K562 (cell line): ENCODE measurements around the gene MPL. TPM values are rescaled to one million over a fixed set of nuclear protein-coding genes. Genes with fewer than 3 reads are reported as not detected.

ENCODE experiments used
- ADNP ChIP-seq: fragments of 200-800 bp; sonication (Bioruptor generic); IDR thresholded peaks from 2 replicates; pipeline ENCODE4 v1.6.1; 2016; ENCODE audit warnings: missing genetic modification characterization, missing compliant biosample characterization
- ATF1 ChIP-seq, 2 experiments: fragments of 450-650 bp in 1 of 2; IDR thresholded peaks; 2 replicates each; pipeline ENCODE4 v1.6.1; 2016; ENCODE audit warnings: missing compliant biosample characterization in 1 of 2, missing genetic modification characterization in 1 of 2
- CBFA2T2 ChIP-seq: fragments of 450-650 bp; conservative IDR thresholded peaks from 2 replicates; pipeline ENCODE4 v1.6.1; 2017; ENCODE audit warnings: mild to moderate bottlenecking
- DPF2 ChIP-seq: fragments of 450-650 bp; IDR thresholded peaks from 2 replicates; pipeline ENCODE4 v1.6.1; 2016
- MTA1 ChIP-seq: fragments of 450-650 bp; IDR thresholded peaks from 2 replicates; pipeline ENCODE4 v1.6.1; 2017; ENCODE audit warnings: borderline replicate concordance
- NR3C1 ChIP-seq: sonication (generic); formaldehyde crosslinking; IDR thresholded peaks from 2 replicates; pipeline ENCODE4 v1.8.1; 2022; ENCODE audit warnings: missing genetic modification reagents
- RBM14 ChIP-seq: fragments of 200-400 bp; formaldehyde crosslinking; IDR thresholded peaks from 2 replicates; pipeline ENCODE4 v1.6.1; 2018; ENCODE audit warnings: low read depth, mild to moderate bottlenecking, low read length, moderate library complexity, borderline replicate concordance; ENCODE audit not compliant: insufficient read depth
- RBM15 ChIP-seq: fragments of 200-400 bp; formaldehyde crosslinking; IDR thresholded peaks from 2 replicates; pipeline ENCODE4 v1.6.1; 2018; ENCODE audit warnings: mild to moderate bottlenecking, low read length, moderate library complexity; ENCODE audit not compliant: insufficient read depth
- RHOXF2B ChIP-seq: fragments of 250-450 bp; sonication (Bioruptor Pico); conservative IDR thresholded peaks from 2 replicates; pipeline ENCODE4 v1.5.1; 2021
- SMARCA5 ChIP-seq: fragments of 450-650 bp; IDR thresholded peaks from 2 replicates; pipeline ENCODE4 v1.6.1; 2016
- SNIP1 ChIP-seq: fragments of 450-650 bp; IDR thresholded peaks from 2 replicates; pipeline ENCODE4 v1.7.1; 2017; ENCODE audit warnings: low read depth, mild to moderate bottlenecking
- ZKSCAN8 ChIP-seq: fragments of 200-800 bp; sonication (Bioruptor generic); IDR thresholded peaks from 2 replicates; pipeline ENCODE4 v1.6.1; 2016; ENCODE audit warnings: missing genetic modification characterization, missing compliant biosample characterization
- ZNF253 ChIP-seq: fragments of 250-450 bp; sonication (Bioruptor Pico); conservative IDR thresholded peaks from 2 replicates; pipeline ENCODE4 v1.6.1; 2021; ENCODE audit warnings: mild to moderate bottlenecking
- ZNF274 ChIP-seq: IDR thresholded peaks from 2 replicates; pipeline ENCODE4 v1.6.1; 2011; ENCODE audit warnings: low read depth, mild to moderate bottlenecking, low read length, moderate library complexity, borderline replicate concordance
- ZNF3 ChIP-seq: fragments of 250-450 bp; sonication (Bioruptor Pico); IDR thresholded peaks from 2 replicates; pipeline ENCODE4 v1.5.0; 2021; ENCODE audit warnings: mild to moderate bottlenecking, moderate library complexity
- ZNF347 ChIP-seq: fragments of 450-650 bp; formaldehyde crosslinking; IDR thresholded peaks from 2 replicates; pipeline ENCODE4 v1.4.0; 2020; ENCODE audit warnings: low read depth, mild to moderate bottlenecking, moderate library complexity
- ZNF780A ChIP-seq: fragments of 250-450 bp; sonication (Bioruptor Pico); IDR thresholded peaks from 2 replicates; pipeline ENCODE4 v1.5.0; 2021; ENCODE audit warnings: mild to moderate bottlenecking
- polyA plus RNA-seq, 8 experiments: library from polyadenylated mRNA; depleted of rRNA in 4 of 8; stranded (reverse) in 5 of 8; unstranded in 3 of 8; fragments of >200 nt; fragmentation: Nextera tagmentation in 2 of 8; fragmentation: Illumina TruSeq in 1 of 8; extraction: Ambion mirVana in 2 of 8; extraction: Trizol in 1 of 8; gene quantifications; 2 replicates each; pipeline versions ENCODE4 v1.2.1 to v1.2.3, GENCODE V29; 2011 to 2014; ENCODE audit warnings: inconsistent platforms in 1 of 8, missing spikeins in 1 of 8
- total RNA-seq, 7 experiments: library from RNA; depleted of rRNA in 6 of 7; stranded (reverse); fragments of >200 nt in 6 of 7; fragmentation: Illumina TruSeq in 2 of 7; extraction: Trizol in 2 of 7; gene quantifications; 2 replicates each; pipeline versions ENCODE4 v1.2.1 to v1.2.3, GENCODE V29; 2011 to 2021; ENCODE audit warnings: low replicate concordance in 1 of 7
- TF ChIP-seq, protein P1 (sequence below): fragments of 250-450 bp; sonication (Bioruptor Pico); IDR thresholded peaks from 2 replicates; pipeline ENCODE4 v1.5.0; 2020; ENCODE audit warnings: mild to moderate bottlenecking, borderline replicate concordance
- TF ChIP-seq, protein P2 (sequence below): fragments of 250-450 bp; sonication (Bioruptor Pico); IDR thresholded peaks from 2 replicates; pipeline ENCODE4 v1.5.0; 2021
- TF ChIP-seq, protein P3 (sequence below), 2 experiments: fragments of 450-650 bp in 1 of 2; IDR thresholded peaks; 2 replicates each; pipeline ENCODE4 v1.6.1; 2011 to 2017; ENCODE audit warnings: low read depth in 2 of 2, antibody characterized with exemption in 1 of 2, borderline replicate concordance in 1 of 2, low read length in 1 of 2, mild to moderate bottlenecking in 1 of 2, mixed read lengths in 1 of 2; ENCODE audit not compliant: control insufficient read depth in 1 of 2

Gene MPL
- total and polyA plus RNA-seq, 9 of the 15 experiments (the other 6 are each of a cell fraction or from before 2014, with no cell fraction given): not detected

DNA sequence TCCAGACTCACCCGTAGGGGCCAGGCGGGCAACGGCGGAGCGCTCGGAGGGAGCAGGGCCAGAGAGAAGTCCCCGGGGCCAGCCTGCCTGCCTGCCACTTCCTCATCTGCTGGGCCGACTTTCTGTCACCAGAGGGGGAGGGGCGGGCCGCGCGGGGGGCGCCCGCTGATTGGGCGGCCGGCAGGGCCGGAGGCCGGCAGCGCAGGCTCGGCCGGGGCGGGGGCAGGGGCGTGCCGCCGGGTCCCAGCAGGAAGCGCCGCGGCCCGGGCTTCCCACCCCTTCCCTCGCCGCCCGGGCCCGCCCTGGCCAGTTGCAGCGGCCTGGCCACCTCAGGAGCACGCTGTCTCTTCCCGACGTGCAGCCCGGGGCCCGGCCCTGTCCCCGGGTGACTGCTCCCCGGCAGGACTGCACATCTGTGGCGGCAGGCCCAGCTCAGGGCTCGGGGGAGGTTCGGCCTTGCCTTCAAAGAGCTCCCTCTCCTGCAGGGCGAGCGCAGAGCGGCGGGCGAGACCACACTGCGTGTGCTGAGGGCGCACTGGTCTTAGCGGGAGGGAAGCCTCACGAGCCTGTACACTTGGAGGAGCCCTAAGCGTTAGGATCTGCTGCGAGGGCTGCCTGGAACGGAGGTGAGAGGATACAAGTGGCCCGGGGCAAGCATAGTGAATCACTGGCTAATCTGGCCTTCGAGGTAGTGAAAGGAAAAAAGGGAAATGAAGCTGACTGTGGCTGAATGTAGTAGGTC lies 30.5 kb downstream of the MPL start, which contains the start of gene ELOVL1 (continued):
- TF ChIP-seq, protein P1, sequence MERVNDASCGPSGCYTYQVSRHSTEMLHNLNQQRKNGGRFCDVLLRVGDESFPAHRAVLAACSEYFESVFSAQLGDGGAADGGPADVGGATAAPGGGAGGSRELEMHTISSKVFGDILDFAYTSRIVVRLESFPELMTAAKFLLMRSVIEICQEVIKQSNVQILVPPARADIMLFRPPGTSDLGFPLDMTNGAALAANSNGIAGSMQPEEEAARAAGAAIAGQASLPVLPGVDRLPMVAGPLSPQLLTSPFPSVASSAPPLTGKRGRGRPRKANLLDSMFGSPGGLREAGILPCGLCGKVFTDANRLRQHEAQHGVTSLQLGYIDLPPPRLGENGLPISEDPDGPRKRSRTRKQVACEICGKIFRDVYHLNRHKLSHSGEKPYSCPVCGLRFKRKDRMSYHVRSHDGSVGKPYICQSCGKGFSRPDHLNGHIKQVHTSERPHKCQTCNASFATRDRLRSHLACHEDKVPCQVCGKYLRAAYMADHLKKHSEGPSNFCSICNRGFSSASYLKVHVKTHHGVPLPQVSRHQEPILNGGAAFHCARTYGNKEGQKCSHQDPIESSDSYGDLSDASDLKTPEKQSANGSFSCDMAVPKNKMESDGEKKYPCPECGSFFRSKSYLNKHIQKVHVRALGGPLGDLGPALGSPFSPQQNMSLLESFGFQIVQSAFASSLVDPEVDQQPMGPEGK (CRISPR knock-in tag): no peak
- TF ChIP-seq ZKSCAN8 (CRISPR knock-in tag): no peak
- peak; percentile 58; the same call in 1 of the 2 replicates for TF ChIP-seq SMARCA5
- TF ChIP-seq ATF1 (CRISPR knock-in tag; IDR thresholded peaks at IDR 0.05): no peak
- peak; percentile 76 for TF ChIP-seq ATF1 (tag; IDR thresholded peaks at IDR 0.05)
- no peak for TF ChIP-seq MTA1
- TF ChIP-seq, protein P2, sequence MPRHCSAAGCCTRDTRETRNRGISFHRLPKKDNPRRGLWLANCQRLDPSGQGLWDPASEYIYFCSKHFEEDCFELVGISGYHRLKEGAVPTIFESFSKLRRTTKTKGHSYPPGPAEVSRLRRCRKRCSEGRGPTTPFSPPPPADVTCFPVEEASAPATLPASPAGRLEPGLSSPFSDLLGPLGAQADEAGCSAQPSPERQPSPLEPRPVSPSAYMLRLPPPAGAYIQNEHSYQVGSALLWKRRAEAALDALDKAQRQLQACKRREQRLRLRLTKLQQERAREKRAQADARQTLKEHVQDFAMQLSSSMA (CRISPR knock-in tag): no peak
- no peak for TF ChIP-seq RBM15
- TF ChIP-seq, protein P3, sequence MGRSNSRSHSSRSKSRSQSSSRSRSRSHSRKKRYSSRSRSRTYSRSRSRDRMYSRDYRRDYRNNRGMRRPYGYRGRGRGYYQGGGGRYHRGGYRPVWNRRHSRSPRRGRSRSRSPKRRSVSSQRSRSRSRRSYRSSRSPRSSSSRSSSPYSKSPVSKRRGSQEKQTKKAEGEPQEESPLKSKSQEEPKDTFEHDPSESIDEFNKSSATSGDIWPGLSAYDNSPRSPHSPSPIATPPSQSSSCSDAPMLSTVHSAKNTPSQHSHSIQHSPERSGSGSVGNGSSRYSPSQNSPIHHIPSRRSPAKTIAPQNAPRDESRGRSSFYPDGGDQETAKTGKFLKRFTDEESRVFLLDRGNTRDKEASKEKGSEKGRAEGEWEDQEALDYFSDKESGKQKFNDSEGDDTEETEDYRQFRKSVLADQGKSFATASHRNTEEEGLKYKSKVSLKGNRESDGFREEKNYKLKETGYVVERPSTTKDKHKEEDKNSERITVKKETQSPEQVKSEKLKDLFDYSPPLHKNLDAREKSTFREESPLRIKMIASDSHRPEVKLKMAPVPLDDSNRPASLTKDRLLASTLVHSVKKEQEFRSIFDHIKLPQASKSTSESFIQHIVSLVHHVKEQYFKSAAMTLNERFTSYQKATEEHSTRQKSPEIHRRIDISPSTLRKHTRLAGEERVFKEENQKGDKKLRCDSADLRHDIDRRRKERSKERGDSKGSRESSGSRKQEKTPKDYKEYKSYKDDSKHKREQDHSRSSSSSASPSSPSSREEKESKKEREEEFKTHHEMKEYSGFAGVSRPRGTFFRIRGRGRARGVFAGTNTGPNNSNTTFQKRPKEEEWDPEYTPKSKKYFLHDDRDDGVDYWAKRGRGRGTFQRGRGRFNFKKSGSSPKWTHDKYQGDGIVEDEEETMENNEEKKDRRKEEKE (IDR thresholded peaks at IDR 0.05; ENCODE audit: borderline replicate concordance in 1 of 2, control insufficient read depth in 1 of 2, low read depth in 2 of 2, low read length in 1 of 2): no peak
- TF ChIP-seq ZNF3 (CRISPR knock-in tag): no peak
- TF ChIP-seq DPF2: peak; percentile 62
- TF ChIP-seq CBFA2T2: no peak
- no peak for TF ChIP-seq ZNF274
- no peak for TF ChIP-seq ZNF253 (CRISPR knock-in tag)
- no peak for TF ChIP-seq ZNF347 (CRISPR knock-in tag)
- TF ChIP-seq RBM14: no peak
- TF ChIP-seq SNIP1: no peak
- no peak for TF ChIP-seq NR3C1
- TF ChIP-seq ZNF780A (CRISPR knock-in tag): no peak
- no peak for TF ChIP-seq RHOXF2B (CRISPR knock-in tag)
- TF ChIP-seq ADNP: no peak
